Measurements from ENCODE around the gene GGN. TPM values are rescaled to one million over a fixed set of nuclear protein-coding genes. Genes with fewer than 3 reads are reported as not detected.
"Not testable (repeated sequence)": the region's sequence is repeated elsewhere in the genome, so short reads cannot be mapped to it uniquely, and the experiment has no call there.

GGN gene
- total RNA-seq, 1 donor from 2014 or later: 0.74 TPM

DNA sequence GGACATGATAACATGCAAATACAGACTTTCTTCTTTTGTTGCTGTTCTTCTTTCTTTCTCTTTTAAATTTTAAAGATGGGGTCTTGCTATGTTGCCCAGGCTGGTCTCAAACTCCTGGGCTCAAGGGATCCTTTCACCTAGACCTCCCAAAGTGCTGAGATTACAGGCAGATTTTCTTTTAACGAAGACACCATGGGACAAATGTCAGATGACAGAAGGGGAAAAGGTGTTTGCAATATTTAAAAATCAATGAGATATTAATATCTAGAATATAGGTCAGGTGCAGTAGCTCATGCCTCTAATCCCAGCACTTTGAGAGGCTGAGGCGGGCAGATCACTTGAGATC is 42.0 kb upstream of the GGN start:
- Mint-ChIP-seq H3K4me3 (ENCODE audit: unreplicated experiment) (no peak overlapping the region), H3K36me3 (ENCODE audit: low read depth, unreplicated experiment) (peaks cover 4% of the 10 kb centered on the region), H3K27me3 (ENCODE audit: unreplicated experiment) (peaks cover 3% of the 10 kb centered on the region), H3K9me3 (ENCODE audit: unreplicated experiment) (no peaks in the 10 kb centered on the region), H3K4me1 (ENCODE audit: unreplicated experiment) (peaks cover 16% of the 10 kb centered on the region), H3K27ac (ENCODE audit: unreplicated experiment) (no peak overlapping the region)
- TF ChIP-seq, protein P1, sequence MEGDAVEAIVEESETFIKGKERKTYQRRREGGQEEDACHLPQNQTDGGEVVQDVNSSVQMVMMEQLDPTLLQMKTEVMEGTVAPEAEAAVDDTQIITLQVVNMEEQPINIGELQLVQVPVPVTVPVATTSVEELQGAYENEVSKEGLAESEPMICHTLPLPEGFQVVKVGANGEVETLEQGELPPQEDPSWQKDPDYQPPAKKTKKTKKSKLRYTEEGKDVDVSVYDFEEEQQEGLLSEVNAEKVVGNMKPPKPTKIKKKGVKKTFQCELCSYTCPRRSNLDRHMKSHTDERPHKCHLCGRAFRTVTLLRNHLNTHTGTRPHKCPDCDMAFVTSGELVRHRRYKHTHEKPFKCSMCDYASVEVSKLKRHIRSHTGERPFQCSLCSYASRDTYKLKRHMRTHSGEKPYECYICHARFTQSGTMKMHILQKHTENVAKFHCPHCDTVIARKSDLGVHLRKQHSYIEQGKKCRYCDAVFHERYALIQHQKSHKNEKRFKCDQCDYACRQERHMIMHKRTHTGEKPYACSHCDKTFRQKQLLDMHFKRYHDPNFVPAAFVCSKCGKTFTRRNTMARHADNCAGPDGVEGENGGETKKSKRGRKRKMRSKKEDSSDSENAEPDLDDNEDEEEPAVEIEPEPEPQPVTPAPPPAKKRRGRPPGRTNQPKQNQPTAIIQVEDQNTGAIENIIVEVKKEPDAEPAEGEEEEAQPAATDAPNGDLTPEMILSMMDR (IDR thresholded peaks at IDR 0.05; ENCODE audit: unreplicated experiment): no peak
- DNase-seq (ENCODE audit: low spot score): no peak

GRCh38 chr19:38429055-38429810 is 41.4 kb upstream of the GGN start:
- Mint-ChIP-seq H3K36me3 (ENCODE audit: low read depth, unreplicated experiment) (peaks cover 4% of the 10 kb centered on the region), H3K9me3 (ENCODE audit: unreplicated experiment) (no peaks in the 10 kb centered on the region), H3K27ac (ENCODE audit: unreplicated experiment) (no peak overlapping the region)

DNA sequence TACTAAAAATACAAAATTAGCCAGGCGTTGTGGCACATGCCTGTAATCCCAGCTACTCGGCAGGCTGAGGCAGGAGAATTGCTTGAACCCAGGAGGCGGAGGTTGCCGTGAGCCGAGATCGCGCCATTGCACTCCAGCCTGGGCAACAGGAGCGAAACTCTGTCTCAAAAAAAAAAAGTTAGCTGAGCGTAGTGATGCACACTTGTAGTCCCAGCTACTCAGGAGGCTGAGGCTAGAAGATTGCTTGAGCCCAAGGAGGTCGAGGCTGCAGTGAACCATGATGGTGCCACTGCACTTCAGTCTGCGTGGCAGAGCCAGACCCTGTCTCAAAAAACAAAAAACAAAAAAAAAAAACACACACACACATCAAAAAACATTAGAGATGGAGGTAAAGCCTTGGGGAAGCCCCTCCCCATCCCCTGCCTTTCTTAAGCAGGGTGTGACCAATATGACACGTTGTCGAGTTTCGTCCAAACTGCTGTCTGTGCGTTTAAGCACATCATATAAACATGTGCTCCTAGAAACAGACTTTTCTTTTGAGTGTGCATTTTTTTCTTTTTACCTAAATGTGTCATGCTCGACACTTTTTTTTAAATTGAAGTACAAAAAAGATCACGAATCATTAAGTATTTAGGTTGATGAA is 39.3 kb upstream of the GGN start:
- not testable (repeated sequence) for DNase-seq (ENCODE audit: low spot score); H3K27me3 Mint-ChIP-seq (ENCODE audit: unreplicated experiment); H3K4me3 Mint-ChIP-seq (ENCODE audit: unreplicated experiment); H3K27ac Mint-ChIP-seq (ENCODE audit: unreplicated experiment); H3K36me3 Mint-ChIP-seq (ENCODE audit: low read depth, unreplicated experiment); H3K9me3 Mint-ChIP-seq (ENCODE audit: unreplicated experiment)
- peaks cover 14% of the 10 kb centered on the region for H3K4me1 Mint-ChIP-seq (ENCODE audit: unreplicated experiment)

More at GRCh38 chr19:38429055-38429810, 41.4 kb upstream of the GGN start:
- no peak for DNase-seq (ENCODE audit: low spot score)
- Mint-ChIP-seq H3K4me1 (ENCODE audit: unreplicated experiment) (peaks cover 14% of the 10 kb centered on the region), H3K4me3 (ENCODE audit: unreplicated experiment) (no peak overlapping the region), H3K27me3 (ENCODE audit: unreplicated experiment) (peaks cover 3% of the 10 kb centered on the region)
- TF ChIP-seq, protein P1 (IDR thresholded peaks at IDR 0.05; ENCODE audit: unreplicated experiment): no peak

- TF ChIP-seq, protein P1 (IDR thresholded peaks at IDR 0.05; ENCODE audit: unreplicated experiment): no peak
- Mint-ChIP-seq H3K4me3 (ENCODE audit: unreplicated experiment) (peak within 1 kb of the TSS; percentile 90), H3K4me1 (ENCODE audit: unreplicated experiment) (peaks cover 14% of the 10 kb centered on the region), H3K27ac (ENCODE audit: unreplicated experiment) (peak within 1 kb of the TSS; percentile 74), H3K27me3 (ENCODE audit: unreplicated experiment) (peaks cover 2% of the 10 kb centered on the region), H3K36me3 (ENCODE audit: low read depth, unreplicated experiment) (peaks cover 4% of the 10 kb centered on the region), H3K9me3 (ENCODE audit: unreplicated experiment) (no peaks in the 10 kb centered on the region)
- DNase-seq (ENCODE audit: low spot score): no peak
Measured at GRCh38 chr19:38425810-38426466, 38.1 kb upstream of the GGN start, which contains the start of gene RASGRP4. Gene RASGRP4, minus strand, starts transcription at chr19:38426219. Its CDS starts 128 bp downstream, at chr19:38426091.

- no peaks in the 10 kb centered on the region for H3K9me3 Mint-ChIP-seq (ENCODE audit: unreplicated experiment)
- peaks cover 4% of the 10 kb centered on the region for H3K36me3 Mint-ChIP-seq (ENCODE audit: low read depth, unreplicated experiment)
- peaks cover 14% of the 10 kb centered on the region for H3K4me1 Mint-ChIP-seq (ENCODE audit: unreplicated experiment)
- H3K27me3 Mint-ChIP-seq (ENCODE audit: unreplicated experiment): peaks cover 2% of the 10 kb centered on the region
- H3K27ac Mint-ChIP-seq (ENCODE audit: unreplicated experiment): no peak overlapping the region
- TF ChIP-seq, protein P1 (IDR thresholded peaks at IDR 0.05; ENCODE audit: unreplicated experiment): no peak
- DNase-seq (ENCODE audit: low spot score): no peak
- no peak overlapping the region for H3K4me3 Mint-ChIP-seq (ENCODE audit: unreplicated experiment)
Measured at GRCh38 chr19:38425222-38425809, 37.5 kb upstream of the GGN start.
